Endothelial cell of umbilical vein (primary cell): ENCODE results near the gene SIPA1L2. TPM values are rescaled to one million over a fixed set of nuclear protein-coding genes. Genes with fewer than 3 reads are reported as not detected.
A peak's percentile ranks its signal among the peaks of the same experiment; 100 is the strongest.

Source experiments
- BruUV-seq: library from RNA; stranded (reverse); fragments of 400-500 nt; replicated peaks from 2 replicates; lab custom pipeline; 2021; lab: Mats Ljungman, UMichigan
- CTCF ChIA-PET: fragments of 300-600, 350-600 bp; sonication (Branson Sonifier 250); formaldehyde crosslinking; loops from one replicate; lab custom pipeline; 2021; ENCODE audit warnings: antibody characterized with exemption, inconsistent platforms; lab: Charles Lee
- POLR2A ChIA-PET: fragments of 300-600, 350-600 bp; sonication (Branson Sonifier 250); formaldehyde crosslinking; loops from one replicate; lab custom pipeline; 2021; ENCODE audit warnings: antibody characterized with exemption, inconsistent platforms; lab: Charles Lee
- DNase-seq: peaks from one replicate; pipeline ENCODE4 v3.0.0-alpha.2; 2011; ENCODE audit warnings: low read depth, low spot score
- FAIRE-seq: peaks from 2 replicates; lab custom pipeline; 2011; peaks lifted over from hg19 to GRCh38; lab: Jason Lieb, UNC
- H2AFZ ChIP-seq: 2 replicates; pipeline ENCODE4 v1.6.0; 2012; ENCODE audit warnings: low read depth, low read length, control low read depth, inconsistent platforms
- H3K27ac ChIP-seq: 2 replicates; pipeline ENCODE4 v1.5.1; 2011; ENCODE audit warnings: low read depth, mild to moderate bottlenecking, control low read depth, low read length, moderate library complexity; ENCODE audit not compliant: insufficient read depth
- H3K27me3 ChIP-seq, 2 experiments: 2 replicates each; pipeline versions ENCODE4 v1.6.0 to v1.6.1; 2011; ENCODE audit warnings: low read length in 2 of 2, mixed read lengths in 1 of 2; ENCODE audit not compliant: control insufficient read depth in 2 of 2, insufficient read depth in 2 of 2
- H3K36me3 ChIP-seq, 2 experiments: 2 replicates in 1 of 2; 3 replicates in 1 of 2; pipeline ENCODE4 v1.5.1; 2011; ENCODE audit warnings: low read length in 2 of 2, mild to moderate bottlenecking in 1 of 2, moderate library complexity in 1 of 2; ENCODE audit not compliant: control insufficient read depth in 2 of 2, insufficient read depth in 2 of 2; ENCODE audit errors: extremely low read depth in 1 of 2
- H3K4me1 ChIP-seq: 3 replicates; pipeline ENCODE4 v1.5.1; 2011; ENCODE audit warnings: mild to moderate bottlenecking, low read length; ENCODE audit not compliant: control insufficient read depth, insufficient read depth; ENCODE audit errors: extremely low read depth
- H3K4me2 ChIP-seq: 2 replicates; pipeline ENCODE4 v1.6.1; 2011; ENCODE audit warnings: low read length, control low read depth, mixed read lengths; ENCODE audit not compliant: insufficient read depth
- H3K4me3 ChIP-seq, 3 experiments: fragments of 200-600 bp in 1 of 3; sonication (generic), shearing (Covaris generic) in 1 of 3; replicated peaks in 1 of 3; 2 replicates each; pipeline ENCODE4 v1.5.1; 2011 to 2016; ENCODE audit warnings: control low read depth in 3 of 3, low read length in 3 of 3, mild to moderate bottlenecking in 2 of 3, inconsistent platforms in 1 of 3, low read depth in 1 of 3, moderate library complexity in 1 of 3; ENCODE audit not compliant: insufficient read depth in 1 of 3
- H3K79me2 ChIP-seq: 2 replicates; pipeline ENCODE4 v1.6.0; 2012; ENCODE audit warnings: low read length, inconsistent platforms; ENCODE audit not compliant: control insufficient read depth, insufficient read depth
- H3K9ac ChIP-seq: replicated peaks from 2 replicates; pipeline ENCODE3; 2011; ENCODE audit warnings: low read length, control low read depth; ENCODE audit not compliant: insufficient read depth; ENCODE audit errors: extremely low read depth
- H3K9me1 ChIP-seq: replicated peaks from 3 replicates; pipeline ENCODE4 v1.6.0; 2011; ENCODE audit warnings: mild to moderate bottlenecking, low read length; ENCODE audit not compliant: control insufficient read depth, insufficient read depth; ENCODE audit errors: extremely low read depth
- H3K9me3 ChIP-seq: replicated peaks from 2 replicates; pipeline ENCODE4 v1.5.1; 2012; ENCODE audit warnings: low read length, inconsistent platforms; ENCODE audit not compliant: control insufficient read depth, insufficient read depth
- H4K20me1 ChIP-seq: replicated peaks from 2 replicates; pipeline ENCODE3; 2011; ENCODE audit warnings: mild to moderate bottlenecking, low read length; ENCODE audit not compliant: control insufficient read depth, insufficient read depth; ENCODE audit errors: extremely low read depth
- CTCF ChIP-seq, 2 donors: IDR thresholded peaks; 1 replicate in 1 of 2; 2 replicates in 1 of 2; pipeline ENCODE4 v1.5.1; 2011; ENCODE audit warnings: low read length in 2 of 2, mild to moderate bottlenecking in 2 of 2, moderate library complexity in 2 of 2, control low read depth in 1 of 2, inconsistent platforms in 1 of 2, low read depth in 1 of 2; ENCODE audit not compliant: insufficient read depth in 1 of 2; ENCODE audit errors: extremely low read depth in 1 of 2
- GATA2 ChIP-seq: IDR thresholded peaks from 2 replicates; pipeline ENCODE4 v1.7.0; 2011; ENCODE audit warnings: low read depth, mild to moderate bottlenecking, moderate library complexity, mixed read lengths, low read length; ENCODE audit not compliant: insufficient read length, insufficient read depth
- POLR2A ChIP-seq: IDR thresholded peaks from 2 replicates; pipeline ENCODE4 v1.6.1; 2012; ENCODE audit warnings: low read depth, mild to moderate bottlenecking, control low read depth, low read length
- dilution Hi-C: fragments of 300-500 bp; cut with MboI; formaldehyde crosslinking; loops from one replicate; pipeline ENCODE4 v1.15.0; 2019; ENCODE audit warnings: low sequenced_read_pairs; ENCODE audit not compliant: extremely low pct_ligation_motif_present
- intact Hi-C: fragments of 100-400 bp; cut with micrococcal nuclease; formaldehyde crosslinking; loops from one replicate; pipeline ENCODE4 v1.10.0; 2022
- polyA plus RNA-seq, 4 experiments: library from polyadenylated mRNA; depleted of rRNA in 3 of 4; stranded (reverse) in 3 of 4; unstranded in 1 of 4; fragments of >200 nt; gene quantifications; 2 replicates each; pipeline versions ENCODE4 v1.2.1 to v1.2.3, GENCODE V29; 2011 to 2012; ENCODE audit warnings: missing spikeins in 1 of 4
- total RNA-seq: library from RNA; stranded (reverse); gene quantifications from 2 replicates; pipeline ENCODE4 v1.2.3, GENCODE V29; 2021

Gene SIPA1L2
- total and polyA plus RNA-seq, 2 donors (not counting 3 experiments of a cell fraction or from before 2014, with no cell fraction given): 3.6 to 12.8 TPM

- Histone ChIP-seq H3K9ac (no peak overlapping the region), H3K4me2 (no peak overlapping the region)
Observed at GRCh38 chr1:232627645-232628334, 2.1 kb downstream of the SIPA1L2 start.

More at GRCh38 chr1:232627645-232628334, 2.1 kb downstream of the SIPA1L2 start:
- Histone ChIP-seq H3K36me3 (no peaks in the 10 kb centered on the region), H3K27me3 (no peaks in the 10 kb centered on the region), H3K9me3 (no peaks in the 10 kb centered on the region), H3K79me2 (peaks cover 11% of the 10 kb centered on the region), H3K9me1 (no peaks in the 10 kb centered on the region), H3K4me3 (no peak overlapping the region), H4K20me1 (no peaks in the 10 kb centered on the region), H2AFZ (no peak overlapping the region), H3K27ac (no peak overlapping the region), H3K4me1 (peaks cover 16% of the 10 kb centered on the region)
- DNase-seq (peak; percentile 42), FAIRE-seq (no peak)
- TF ChIP-seq CTCF (IDR thresholded peaks at IDR 0.05; ENCODE audit: extremely low read depth in 1 of 2, insufficient read depth in 1 of 2, low read depth in 1 of 2, low read length in 2 of 2) (peak; percentile 20 to 31), GATA2 (no peak), POLR2A (no peak)
- dilution Hi-C loops (no loop called here), intact Hi-C loops (loop anchor here (1.0 to 10.0 kb wide), 12 partner anchors 50 to 870 kb away; no protein-coding TSS in a partner anchor)
- TSS peak; percentile 35 for BruUV-seq
- POLR2A ChIA-PET: no interaction called here
- CTCF ChIA-PET: interaction anchor here (0.6 to 2.4 kb wide), 31 partner anchors 13 to 871 kb away, joined by 3 to 31 read pairs (median 3); no protein-coding TSS in a partner anchor
